Psoas muscle (tissue), 8 donors: ENCODE data around the gene NRCAM. TPM values are rescaled to one million over a fixed set of nuclear protein-coding genes. Genes with fewer than 3 reads are reported as not detected.
"Not testable (repeated sequence)": the region's sequence is repeated elsewhere in the genome, so short reads cannot be mapped to it uniquely, and the experiment has no call there.

Experiments
- ATAC-seq, 4 donors: fragments of 200-7000 bp; cut with Tn5 transposase; one replicate each; pipeline ENCODE4 v1.9.1; 2020; ENCODE audit warnings: moderate library complexity in 3 of 4, mild to moderate bottlenecking in 2 of 4
- DNase-seq, 2 donors: peaks; one replicate each; pipeline ENCODE4 v3.0.0-alpha.2; 2020
- H3K27ac ChIP-seq: fragments of 200-600 bp; one replicate; pipeline ENCODE4 v1.8.0; 2022
- H3K27me3 ChIP-seq, 3 donors: fragments of 200-600 bp in 1 of 3; one replicate each; pipeline versions ENCODE4 v1.6.1 to v1.8.0; 2013 to 2022; ENCODE audit warnings: low read length in 2 of 3, mild to moderate bottlenecking in 2 of 3, moderate library complexity in 1 of 3; ENCODE audit not compliant: insufficient read depth in 3 of 3
- H3K36me3 ChIP-seq, 2 donors: fragments of 200-600 bp in 1 of 2; one replicate each; pipeline versions ENCODE4 v1.6.1 to v1.8.0; 2013 to 2022; ENCODE audit warnings: low read depth in 1 of 2, mild to moderate bottlenecking in 1 of 2, moderate library complexity in 1 of 2; ENCODE audit not compliant: insufficient read depth in 1 of 2
- H3K4me1 ChIP-seq: fragments of 200-600 bp; one replicate; pipeline ENCODE4 v1.8.0; 2022
- H3K4me3 ChIP-seq: fragments of 200-600 bp; one replicate; pipeline ENCODE4 v1.8.0; 2022; ENCODE audit warnings: mild to moderate bottlenecking
- H3K9me3 ChIP-seq: fragments of 200-600 bp; one replicate; pipeline ENCODE4 v1.8.0; 2022
- WGBS, 3 donors: extraction: QIAGEN DNeasy Blood & Tissue Kit; methylation state at CpG; one replicate each; pipeline versions ENCODE4 v1.1.6 to v1.1.7; 2013; 5-methylcytosine and 5-hydroxymethylcytosine counted together
- intact Hi-C, 2 donors: fragments of 100-400 bp; cut with DNase I; formaldehyde crosslinking; loops; one replicate each; pipeline versions ENCODE4 v1.11.0 to v1.14.2; 2022
- polyA plus RNA-seq, 3 donors: library from polyadenylated mRNA; stranded (reverse); fragments of 200-250 nt; gene quantifications; one replicate each; pipeline ENCODE4 v1.2.3, GENCODE V29; 2013
- total RNA-seq, 4 donors: library from RNA; stranded (reverse); fragmentation: NEBNext Ultra II Directional in 2 of 4; extraction: Animal tissue kit (Norgen Biotek cat#: 25700) in 2 of 4; gene quantifications; one replicate each; pipeline versions ENCODE4 v1.2.1 to v1.2.4, GENCODE V29; 2021 to 2023
- TF ChIP-seq, protein P1 (sequence below): fragments of 200-600 bp; IDR thresholded peaks from one replicate; pipeline ENCODE4 v1.8.0; 2022; ENCODE audit warnings: antibody characterized with exemption
- donor health status: healthy with polysubstance abuse.
- donor health status: DM: no; HTN: no; CAD: no; lungs with moderate emphysema.
- donor health status: Bipolar disorder and iron deficiency.
- donor health status: healthy.
- donor health status: DM: yes; HTN: yes; CAD: no.
- donor health status: DM: no; HTN: no; CAD: no.
- donor health status: DM: no; HTN: no; CAD: no.
- donor health status: DM: yes; HTN: yes; CAD: no.

NRCAM gene
- total and polyA plus RNA-seq, 7 donors, result 0.06 to 1.8 (median 0.55) TPM

- TF ChIP-seq, protein P1, sequence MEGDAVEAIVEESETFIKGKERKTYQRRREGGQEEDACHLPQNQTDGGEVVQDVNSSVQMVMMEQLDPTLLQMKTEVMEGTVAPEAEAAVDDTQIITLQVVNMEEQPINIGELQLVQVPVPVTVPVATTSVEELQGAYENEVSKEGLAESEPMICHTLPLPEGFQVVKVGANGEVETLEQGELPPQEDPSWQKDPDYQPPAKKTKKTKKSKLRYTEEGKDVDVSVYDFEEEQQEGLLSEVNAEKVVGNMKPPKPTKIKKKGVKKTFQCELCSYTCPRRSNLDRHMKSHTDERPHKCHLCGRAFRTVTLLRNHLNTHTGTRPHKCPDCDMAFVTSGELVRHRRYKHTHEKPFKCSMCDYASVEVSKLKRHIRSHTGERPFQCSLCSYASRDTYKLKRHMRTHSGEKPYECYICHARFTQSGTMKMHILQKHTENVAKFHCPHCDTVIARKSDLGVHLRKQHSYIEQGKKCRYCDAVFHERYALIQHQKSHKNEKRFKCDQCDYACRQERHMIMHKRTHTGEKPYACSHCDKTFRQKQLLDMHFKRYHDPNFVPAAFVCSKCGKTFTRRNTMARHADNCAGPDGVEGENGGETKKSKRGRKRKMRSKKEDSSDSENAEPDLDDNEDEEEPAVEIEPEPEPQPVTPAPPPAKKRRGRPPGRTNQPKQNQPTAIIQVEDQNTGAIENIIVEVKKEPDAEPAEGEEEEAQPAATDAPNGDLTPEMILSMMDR, result no peak
- H3K27me3 ChIP-seq, result no peaks in the 10 kb centered on the region
- no peak overlapping the region for H3K27ac ChIP-seq
- intact Hi-C loops, result no loop called here
- DNase-seq (no peak), ATAC-seq (no peak)
- H3K36me3 ChIP-seq, result no peaks in the 10 kb centered on the region
- H3K9me3 ChIP-seq, result no peaks in the 10 kb centered on the region
- no peaks in the 10 kb centered on the region for H3K4me1 ChIP-seq
- H3K4me3 ChIP-seq, result no peak overlapping the region
Observed at GRCh38 chr7:108395426-108395825, 60.8 kb downstream of the NRCAM start.

DNA sequence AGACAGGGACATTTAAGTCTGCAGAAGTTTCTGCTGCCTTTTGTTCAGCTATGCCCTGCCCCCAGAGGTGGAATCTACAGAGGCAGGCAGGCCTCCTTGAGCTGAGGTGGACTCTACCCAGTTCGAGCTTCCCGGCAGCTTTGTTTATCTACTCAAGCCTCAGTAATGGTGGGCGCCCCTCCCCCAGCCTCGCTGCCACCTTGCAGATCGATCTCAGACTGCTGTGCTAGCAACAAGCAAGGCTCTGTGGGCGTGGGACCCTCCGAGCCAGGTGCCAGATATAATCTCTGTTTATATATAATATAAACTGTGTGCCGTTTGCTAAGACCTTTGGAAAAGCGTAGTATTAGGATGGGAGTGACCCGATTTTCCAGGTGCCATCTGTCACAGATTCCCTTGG is 63.1 kb downstream of the NRCAM start:
- intact Hi-C loops, H3K9me3 ChIP-seq, H3K27me3 ChIP-seq, H3K4me1 ChIP-seq, H3K36me3 ChIP-seq, H3K27ac ChIP-seq, ATAC-seq, DNase-seq, H3K4me3 ChIP-seq: not testable (repeated sequence)
- 73 to 76% (median 75%) methylated on average over 10 of the region's 10 CpGs for WGBS, 3 donors

DNA sequence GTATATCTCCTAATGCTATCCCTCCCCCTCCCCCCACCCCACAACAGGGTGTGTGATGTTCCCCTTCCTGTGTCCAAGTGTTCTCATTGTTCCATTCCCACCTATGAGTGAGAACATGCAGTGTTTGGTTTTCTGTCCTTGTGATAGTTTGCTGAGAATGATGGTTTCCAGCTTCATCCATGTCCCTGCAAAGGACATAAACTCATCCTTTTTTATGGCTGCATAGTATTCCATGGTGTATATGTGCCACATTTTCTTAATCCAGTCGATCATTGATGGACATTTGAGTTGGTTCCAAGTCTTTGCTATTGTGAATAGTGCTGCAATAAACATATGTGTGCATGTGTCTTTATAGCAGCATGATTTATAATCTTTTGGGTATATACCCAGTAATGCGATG is 68.5 kb downstream of the NRCAM start:
- ATAC-seq, H3K27me3 ChIP-seq, H3K36me3 ChIP-seq, H3K4me3 ChIP-seq, H3K9me3 ChIP-seq, H3K4me1 ChIP-seq, DNase-seq, H3K27ac ChIP-seq, intact Hi-C loops: not testable (repeated sequence)
- WGBS, 3 donors, result 82 to 95% (median 94%) methylated on average over 2 of the region's 2 CpGs

DNA sequence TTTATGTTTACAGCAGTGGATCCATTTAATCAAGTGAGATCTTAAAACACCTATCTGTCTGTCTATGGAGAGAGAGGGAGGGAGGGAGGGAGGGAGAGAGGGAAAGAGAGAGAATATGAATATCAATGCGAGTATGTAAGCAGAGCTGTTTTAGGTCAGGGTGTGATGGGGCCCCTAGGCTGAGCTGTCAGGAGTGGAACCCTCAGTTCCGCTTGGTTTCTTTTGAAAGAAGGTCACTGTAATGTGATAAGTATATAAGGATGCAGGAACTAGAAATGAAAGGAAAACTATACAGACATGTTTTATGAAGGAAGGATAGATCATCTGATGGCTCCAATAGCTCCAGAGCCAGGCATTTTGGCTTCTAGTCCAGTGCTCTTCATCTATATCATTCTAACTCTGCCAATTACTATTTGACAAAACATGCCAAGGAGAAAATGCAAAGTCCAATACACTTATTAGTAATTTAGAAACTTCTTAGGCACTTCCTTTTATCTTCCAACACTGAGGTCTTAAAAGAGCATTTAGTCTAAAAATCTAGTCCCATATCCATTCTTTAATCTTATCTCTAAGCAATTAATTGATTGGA is 70.3 kb downstream of the NRCAM start:
- ATAC-seq, result no peak
- intact Hi-C loops, result no loop called here
- Histone ChIP-seq H3K27ac (no peak overlapping the region), H3K4me3 (no peak overlapping the region), H3K9me3 (no peaks in the 10 kb centered on the region), H3K27me3 (no peaks in the 10 kb centered on the region), H3K36me3 (no peaks in the 10 kb centered on the region), H3K4me1 (no peaks in the 10 kb centered on the region)
- DNase-seq, result no peak
- WGBS, 3 donors, result 77 to 87% (median 83%) methylated on average over 2 of the region's 2 CpGs
- TF ChIP-seq, protein P1, result no peak

DNA sequence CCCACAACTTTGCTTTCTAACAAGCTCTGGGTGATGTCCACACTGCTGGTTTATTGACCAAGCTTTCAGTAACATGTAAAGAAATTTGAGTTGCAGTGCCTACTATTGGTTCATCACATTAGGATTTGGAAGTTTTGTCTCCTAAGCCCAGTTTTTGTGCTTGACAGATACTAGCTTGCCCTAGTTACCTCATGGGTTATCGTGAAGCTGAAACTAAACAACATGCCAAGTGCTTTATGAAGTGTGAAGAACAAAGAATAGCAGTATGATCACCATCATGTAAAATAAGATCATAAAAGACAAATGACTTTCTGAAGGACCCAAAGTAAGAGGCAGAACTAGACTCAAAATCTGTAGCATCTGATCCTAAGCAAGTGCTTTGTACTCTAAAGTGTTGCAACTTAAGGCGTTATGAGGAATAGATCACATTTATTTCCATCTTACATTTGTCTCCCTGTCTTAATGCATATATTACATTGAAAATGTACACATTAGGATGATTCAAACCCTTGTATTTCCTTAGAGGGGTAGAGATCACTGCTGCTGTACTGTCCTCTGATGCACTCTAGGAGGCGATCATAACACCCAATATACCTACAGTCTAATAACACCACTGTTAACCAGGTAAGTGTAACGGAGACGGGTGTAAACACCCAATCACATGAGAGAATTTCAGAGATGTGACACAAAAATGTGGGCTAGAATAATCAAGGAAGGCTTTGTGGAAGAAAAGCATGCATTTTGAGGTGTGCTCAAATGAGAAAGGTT is 71.3 kb downstream of the NRCAM start:
- Histone ChIP-seq H3K9me3 (no peaks in the 10 kb centered on the region), H3K27ac (no peak overlapping the region), H3K4me1 (no peaks in the 10 kb centered on the region), H3K36me3 (no peaks in the 10 kb centered on the region), H3K27me3 (no peaks in the 10 kb centered on the region), H3K4me3 (no peak overlapping the region)
- DNase-seq (no peak), ATAC-seq (no peak)
- intact Hi-C loops, result no loop called here
- 63 to 74% (median 73%) methylated on average over 5 of the region's 5 CpGs for WGBS, 3 donors
- TF ChIP-seq, protein P1, result no peak
